Central memory CD8-positive, alpha-beta T cell (primary cell): ENCODE results near the gene QSER1.

Experiments
- ATAC-seq: fragments of 150-1000 bp; cut with Tn5 transposase; replicated peaks from 2 replicates; pipeline ENCODE4 v1.10.0; 2022; ENCODE audit warnings: mild to moderate bottlenecking, moderate FRiP score, moderate number of reproducible peaks; ENCODE audit not compliant: poor library complexity, severe bottlenecking; ENCODE audit errors: extremely low read depth
- DNase-seq, 2 donors: peaks; one replicate each; pipeline ENCODE4 v3.0.0; 2021; ENCODE audit warnings: low spot score in 2 of 2
- H3K27ac Mint-ChIP-seq: one replicate; pipeline ENCODE4 v1.8.0; 2022; ENCODE audit warnings: low read depth, mild to moderate bottlenecking, moderate library complexity, mixed read lengths
- H3K27me3 Mint-ChIP-seq: one replicate; pipeline ENCODE4 v1.8.0; 2022; ENCODE audit warnings: mixed read lengths
- H3K36me3 Mint-ChIP-seq: one replicate; pipeline ENCODE4 v1.8.0; 2022; ENCODE audit warnings: mild to moderate bottlenecking, moderate library complexity, mixed read lengths; ENCODE audit not compliant: insufficient read depth
- H3K4me1 Mint-ChIP-seq: one replicate; pipeline ENCODE4 v1.8.0; 2022; ENCODE audit warnings: mixed read lengths
- H3K4me3 Mint-ChIP-seq: one replicate; pipeline ENCODE4 v1.8.0; 2022; ENCODE audit warnings: mild to moderate bottlenecking, moderate library complexity, mixed read lengths
- H3K9me3 Mint-ChIP-seq: one replicate; pipeline ENCODE4 v1.8.0; 2022; ENCODE audit warnings: mixed read lengths

The QSER1 gene

DNA sequence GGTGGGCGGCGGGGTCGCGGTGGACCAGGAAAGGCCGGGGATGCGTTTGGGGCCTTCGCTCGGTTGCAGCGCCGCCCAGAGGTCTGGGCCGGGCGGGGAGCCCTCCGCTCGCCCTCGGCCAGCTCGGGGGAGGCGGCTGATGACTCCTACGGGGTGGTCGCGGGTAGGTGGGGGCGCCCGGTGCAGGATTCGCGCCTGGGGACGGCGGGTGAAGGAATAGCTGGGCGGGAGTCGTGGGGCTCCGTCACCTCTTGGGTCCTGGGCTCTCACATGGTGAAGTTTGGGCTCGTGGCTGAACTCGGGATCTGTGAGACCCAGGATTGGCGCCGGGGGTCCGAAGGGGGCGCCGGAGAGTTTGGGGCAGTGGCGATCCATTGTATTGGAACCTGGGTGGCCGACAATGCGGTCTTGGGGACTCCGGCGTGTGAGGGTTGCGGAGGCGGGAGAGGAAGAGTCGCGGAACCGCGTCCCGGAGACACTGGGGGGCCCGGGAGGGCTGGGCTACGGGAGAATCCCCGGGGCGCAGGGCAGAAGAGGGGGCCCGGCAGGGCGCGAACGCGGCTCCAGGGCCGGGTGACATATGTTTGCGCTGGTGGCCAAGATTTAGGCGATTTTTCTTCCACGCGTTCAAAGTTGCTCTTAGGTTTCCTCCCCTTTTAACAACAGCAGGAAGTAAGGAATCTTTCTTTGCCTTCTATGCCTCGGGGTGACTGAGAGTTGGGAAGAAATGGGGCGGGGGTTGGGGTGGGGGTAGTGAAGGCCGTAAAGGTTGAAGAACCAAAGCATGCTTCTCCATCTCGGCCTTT is 935 bp downstream of the QSER1 start:
- Mint-ChIP-seq H3K36me3 (peaks cover 6% of the 10 kb centered on the region), H3K27me3 (no peaks in the 10 kb centered on the region), H3K9me3 (no peaks in the 10 kb centered on the region), H3K27ac (peak overlapping the region; percentile 89), H3K4me1 (peaks cover 36% of the 10 kb centered on the region), H3K4me3 (peak overlapping the region; percentile 94)
- ATAC-seq (peak; percentile 48), DNase-seq (peak; percentile 31 to 32)

DNA sequence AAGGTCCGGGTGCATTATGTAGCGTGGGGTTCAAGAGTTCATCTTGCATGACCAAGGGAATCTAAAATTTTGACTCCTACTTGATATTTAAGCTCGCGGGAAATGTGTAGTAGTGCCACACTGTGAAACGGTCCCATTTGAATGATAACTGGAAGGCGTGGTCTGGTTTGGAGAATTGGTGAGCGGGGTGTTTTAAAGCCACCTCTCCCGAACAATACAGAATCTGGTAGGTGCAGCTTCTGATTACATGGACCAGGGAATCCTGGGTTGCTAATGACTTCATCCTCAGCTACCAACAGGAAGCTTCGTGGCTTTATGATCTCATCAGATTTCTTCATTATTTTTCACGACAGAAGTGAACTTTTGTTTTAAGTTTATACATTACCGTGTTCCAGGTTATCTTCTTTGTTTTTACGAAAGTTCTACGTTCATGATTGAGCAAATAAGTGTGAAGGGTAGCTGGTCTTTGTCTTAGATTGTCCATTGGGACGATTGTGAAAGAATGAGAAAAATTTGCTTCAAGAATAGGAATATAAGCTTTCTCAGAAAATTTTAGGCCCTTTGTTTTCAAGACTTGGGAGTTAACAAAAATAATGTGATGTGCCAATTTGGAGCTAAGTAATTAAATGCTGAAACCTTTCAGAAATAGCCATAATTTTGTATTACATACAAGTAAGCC is 1.7 kb downstream of the QSER1 start:
- ATAC-seq (no peak), DNase-seq (no peak)
- no peaks in the 10 kb centered on the region for H3K27me3 Mint-ChIP-seq
- no peaks in the 10 kb centered on the region for H3K9me3 Mint-ChIP-seq
- peak overlapping the region; percentile 94 for H3K4me3 Mint-ChIP-seq
- H3K4me1 Mint-ChIP-seq = peaks cover 44% of the 10 kb centered on the region
- H3K36me3 Mint-ChIP-seq = peaks cover 6% of the 10 kb centered on the region
- H3K27ac Mint-ChIP-seq = peak overlapping the region; percentile 89

DNA sequence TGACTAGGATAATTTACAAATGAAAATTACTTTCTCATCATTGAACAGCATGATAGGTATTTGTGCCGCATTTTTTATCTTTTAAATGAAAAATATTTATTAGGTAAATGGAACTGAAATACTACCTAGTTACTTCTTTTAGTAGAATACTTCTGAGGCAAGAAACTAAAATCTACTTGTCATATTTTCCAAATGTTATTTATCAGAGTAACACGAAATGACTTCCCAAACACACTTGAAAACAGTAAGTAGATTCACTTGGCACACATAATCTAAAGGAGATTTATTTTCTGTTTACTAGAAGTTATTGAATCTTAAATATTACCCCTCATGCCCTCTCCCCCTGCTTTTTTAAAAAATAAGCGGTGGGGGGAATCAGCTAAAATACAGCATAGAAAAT is 2.3 kb downstream of the QSER1 start:
- Mint-ChIP-seq H3K4me1 (peaks cover 50% of the 10 kb centered on the region), H3K36me3 (peaks cover 6% of the 10 kb centered on the region), H3K27me3 (no peaks in the 10 kb centered on the region), H3K9me3 (no peaks in the 10 kb centered on the region), H3K27ac (no peak overlapping the region), H3K4me3 (no peak overlapping the region)
- no peak for ATAC-seq
- no peak for DNase-seq

DNA sequence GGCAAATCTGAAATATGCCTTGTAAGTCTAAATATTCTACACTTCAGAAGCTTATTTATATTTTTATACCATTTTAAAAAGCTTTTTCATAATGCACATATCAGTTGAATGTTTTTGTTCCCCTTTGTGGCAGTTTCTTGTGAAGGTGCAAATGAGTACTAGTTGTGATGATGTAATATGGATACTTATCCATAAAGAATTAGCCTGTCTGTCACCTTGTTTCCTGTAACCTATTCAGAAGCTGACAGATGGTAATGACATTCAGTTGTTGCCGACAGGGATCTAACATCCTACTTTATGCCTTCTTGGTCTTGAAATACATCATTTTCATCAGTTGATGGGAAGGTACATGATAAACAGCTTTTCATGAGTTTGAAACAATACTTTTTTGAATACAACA is 2.9 kb downstream of the QSER1 start:
- Mint-ChIP-seq H3K27ac (no peak overlapping the region), H3K9me3 (no peaks in the 10 kb centered on the region), H3K4me1 (peaks cover 52% of the 10 kb centered on the region), H3K36me3 (peaks cover 6% of the 10 kb centered on the region), H3K27me3 (no peaks in the 10 kb centered on the region), H3K4me3 (no peak overlapping the region)
- ATAC-seq (no peak), DNase-seq (no peak)

DNA sequence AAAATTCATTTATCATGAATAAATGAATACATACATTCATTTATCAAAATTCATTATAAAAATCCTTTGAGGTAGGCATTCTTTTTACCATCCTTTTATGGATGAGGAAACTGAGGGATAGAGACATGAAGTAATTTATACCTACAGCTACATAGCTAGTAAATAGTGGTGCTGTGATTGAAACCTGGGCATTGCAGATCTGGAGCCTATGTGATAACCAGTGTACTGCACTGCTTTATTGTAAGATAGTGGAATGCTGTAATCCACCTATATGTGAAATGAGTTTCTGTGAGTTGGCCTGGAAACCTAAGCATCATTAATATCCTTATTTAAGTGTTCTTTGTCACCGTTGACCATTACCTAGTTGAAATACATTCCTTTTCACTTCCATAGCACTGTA is 4.5 kb downstream of the QSER1 start:
- no peak overlapping the region for H3K27ac Mint-ChIP-seq
- H3K36me3 Mint-ChIP-seq = peaks cover 3% of the 10 kb centered on the region
- ATAC-seq = no peak
- no peaks in the 10 kb centered on the region for H3K9me3 Mint-ChIP-seq
- H3K4me1 Mint-ChIP-seq = peaks cover 56% of the 10 kb centered on the region
- no peak for DNase-seq
- no peaks in the 10 kb centered on the region for H3K27me3 Mint-ChIP-seq
- H3K4me3 Mint-ChIP-seq = no peak overlapping the region

GRCh38 chr11:32899438-32899837 is 6.8 kb downstream of the QSER1 start:
- DNase-seq (no peak), ATAC-seq (no peak)
- H3K4me1 Mint-ChIP-seq = peaks cover 51% of the 10 kb centered on the region
- no peak overlapping the region for H3K27ac Mint-ChIP-seq
- H3K27me3 Mint-ChIP-seq = no peaks in the 10 kb centered on the region
- H3K4me3 Mint-ChIP-seq = no peak overlapping the region
- peaks cover 2% of the 10 kb centered on the region for H3K36me3 Mint-ChIP-seq
- no peaks in the 10 kb centered on the region for H3K9me3 Mint-ChIP-seq

DNA sequence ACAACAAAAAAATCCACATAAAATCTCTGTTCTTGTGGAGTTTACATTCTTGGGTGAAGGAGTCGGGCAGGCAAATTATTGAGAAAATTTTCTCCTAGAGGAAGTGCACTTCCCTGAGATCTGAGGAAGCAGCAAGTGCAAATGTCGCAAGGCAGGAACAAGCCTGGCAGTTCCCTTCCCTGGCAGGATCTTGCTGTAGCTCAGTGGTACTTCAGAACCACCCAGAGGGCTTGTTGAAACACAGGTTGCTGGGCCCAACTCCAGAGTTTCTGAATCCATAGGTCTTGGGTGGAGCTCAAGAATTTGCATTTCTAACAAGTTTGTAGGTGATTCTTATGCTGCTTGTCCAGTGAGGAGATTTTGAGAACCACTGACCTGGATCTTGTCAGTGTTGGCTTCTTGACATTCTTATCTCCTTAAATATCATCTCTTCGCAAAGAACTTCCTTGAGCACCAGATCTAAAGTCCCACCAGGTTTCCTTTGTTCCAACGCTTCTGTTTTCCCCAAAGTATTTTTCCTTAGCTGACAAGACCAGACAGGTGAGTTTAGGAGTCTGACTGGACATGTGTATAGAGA is 9.6 kb downstream of the QSER1 start:
- Mint-ChIP-seq H3K9me3 (no peaks in the 10 kb centered on the region), H3K36me3 (peaks cover 2% of the 10 kb centered on the region), H3K27me3 (no peaks in the 10 kb centered on the region), H3K4me1 (peaks cover 42% of the 10 kb centered on the region), H3K4me3 (no peak overlapping the region), H3K27ac (no peak overlapping the region)
- no peak for DNase-seq
- no peak for ATAC-seq

DNA sequence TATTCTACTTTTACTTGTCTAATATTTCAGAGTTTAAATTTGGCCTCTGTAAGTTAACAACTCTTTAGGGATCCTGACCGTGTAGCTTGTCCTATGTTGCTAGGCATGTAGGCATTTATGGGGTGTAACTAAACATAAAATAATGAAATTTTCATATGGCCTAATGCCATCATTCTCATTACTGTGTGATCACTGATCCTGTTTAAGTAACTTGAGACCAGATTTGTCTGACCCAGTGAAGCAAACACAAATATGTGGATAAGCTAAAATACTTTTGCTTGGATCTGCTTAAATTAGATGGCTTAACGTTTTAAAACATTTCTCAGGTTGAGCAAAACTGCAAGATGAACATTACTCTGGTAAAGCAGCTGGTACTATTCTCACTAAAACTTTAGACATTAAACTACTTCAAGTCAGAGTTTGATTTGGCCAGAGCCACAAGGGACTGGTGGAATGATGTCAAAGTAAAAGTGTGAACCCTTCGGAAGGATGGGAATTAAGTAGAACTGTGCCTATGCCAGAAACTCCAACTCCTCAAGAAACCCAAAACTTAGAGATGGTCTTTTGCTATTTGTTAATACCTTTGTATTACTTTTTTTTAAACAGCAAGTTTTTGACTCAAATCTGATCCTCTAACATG is 12.5 kb downstream of the QSER1 start:
- ATAC-seq (no peak), DNase-seq (no peak)
- H3K27me3 Mint-ChIP-seq = no peaks in the 10 kb centered on the region
- peaks cover 21% of the 10 kb centered on the region for H3K4me1 Mint-ChIP-seq
- no peak overlapping the region for H3K27ac Mint-ChIP-seq
- no peak overlapping the region for H3K4me3 Mint-ChIP-seq
- peaks cover 2% of the 10 kb centered on the region for H3K36me3 Mint-ChIP-seq
- no peaks in the 10 kb centered on the region for H3K9me3 Mint-ChIP-seq

- Mint-ChIP-seq H3K27me3 (no peaks in the 10 kb centered on the region), H3K4me1 (peaks cover 23% of the 10 kb centered on the region), H3K27ac (no peak overlapping the region), H3K36me3 (no peaks in the 10 kb centered on the region), H3K9me3 (no peaks in the 10 kb centered on the region), H3K4me3 (no peak overlapping the region)
- ATAC-seq (no peak), DNase-seq (no peak)
These were observed 16.0 kb downstream of the QSER1 start for GRCh38 chr11:32908619-32909018.

GRCh38 chr11:32911413-32911812 is 18.8 kb downstream of the QSER1 start:
- H3K27me3 Mint-ChIP-seq = no peaks in the 10 kb centered on the region
- H3K27ac Mint-ChIP-seq = no peak overlapping the region
- no peaks in the 10 kb centered on the region for H3K9me3 Mint-ChIP-seq
- peaks cover 1% of the 10 kb centered on the region for H3K36me3 Mint-ChIP-seq
- ATAC-seq (no peak), DNase-seq (no peak)
- no peak overlapping the region for H3K4me3 Mint-ChIP-seq
- peaks cover 23% of the 10 kb centered on the region for H3K4me1 Mint-ChIP-seq

- peaks cover 1% of the 10 kb centered on the region for H3K36me3 Mint-ChIP-seq
- DNase-seq (no peak), ATAC-seq (no peak)
- no peaks in the 10 kb centered on the region for H3K27me3 Mint-ChIP-seq
- H3K27ac Mint-ChIP-seq = no peak overlapping the region
- no peaks in the 10 kb centered on the region for H3K9me3 Mint-ChIP-seq
- H3K4me1 Mint-ChIP-seq = peaks cover 33% of the 10 kb centered on the region
- H3K4me3 Mint-ChIP-seq = no peak overlapping the region
These were observed 20.8 kb downstream of the QSER1 start for GRCh38 chr11:32913445-32913844.

DNA sequence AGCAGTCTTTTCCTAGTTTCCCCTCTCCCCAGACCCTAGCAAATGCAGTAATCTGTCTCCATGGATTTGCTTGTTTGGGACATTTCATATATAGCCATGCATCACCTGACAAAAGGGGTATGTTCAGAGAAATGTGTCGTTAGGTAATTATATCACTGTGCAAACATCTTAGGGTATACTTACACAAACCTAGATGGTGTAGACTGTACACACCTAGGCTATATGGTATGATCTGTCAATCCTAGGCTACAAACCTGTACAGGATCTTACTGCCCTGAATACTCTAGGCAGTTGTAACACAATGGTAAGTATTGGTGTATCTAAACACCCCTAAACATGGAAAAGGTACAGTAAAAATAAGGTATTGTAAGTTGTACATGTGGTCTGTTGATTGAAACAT is 23.8 kb downstream of the QSER1 start:
- no peak for ATAC-seq
- DNase-seq = no peak
- H3K36me3 Mint-ChIP-seq = peaks cover 1% of the 10 kb centered on the region
- H3K4me1 Mint-ChIP-seq = peaks cover 40% of the 10 kb centered on the region
- no peak overlapping the region for H3K4me3 Mint-ChIP-seq
- no peak overlapping the region for H3K27ac Mint-ChIP-seq
- H3K27me3 Mint-ChIP-seq = no peaks in the 10 kb centered on the region
- H3K9me3 Mint-ChIP-seq = no peaks in the 10 kb centered on the region
